Dedifferentiated amniotic fluid mesenchymal stem cell (primary cell): ENCODE results near the gene SYTL1.

Experiments
- DNase-seq: peaks from one replicate; pipeline ENCODE4 v3.0.0-alpha.2; 2016; ENCODE audit errors: extremely low spot score

SYTL1 gene, protein sequence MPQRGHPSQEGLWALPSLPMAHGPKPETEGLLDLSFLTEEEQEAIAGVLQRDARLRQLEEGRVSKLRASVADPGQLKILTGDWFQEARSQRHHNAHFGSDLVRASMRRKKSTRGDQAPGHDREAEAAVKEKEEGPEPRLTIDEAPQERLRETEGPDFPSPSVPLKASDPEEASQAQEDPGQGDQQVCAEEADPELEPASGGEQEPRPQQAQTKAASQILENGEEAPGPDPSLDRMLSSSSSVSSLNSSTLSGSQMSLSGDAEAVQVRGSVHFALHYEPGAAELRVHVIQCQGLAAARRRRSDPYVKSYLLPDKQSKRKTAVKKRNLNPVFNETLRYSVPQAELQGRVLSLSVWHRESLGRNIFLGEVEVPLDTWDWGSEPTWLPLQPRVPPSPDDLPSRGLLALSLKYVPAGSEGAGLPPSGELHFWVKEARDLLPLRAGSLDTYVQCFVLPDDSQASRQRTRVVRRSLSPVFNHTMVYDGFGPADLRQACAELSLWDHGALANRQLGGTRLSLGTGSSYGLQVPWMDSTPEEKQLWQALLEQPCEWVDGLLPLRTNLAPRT

DNA sequence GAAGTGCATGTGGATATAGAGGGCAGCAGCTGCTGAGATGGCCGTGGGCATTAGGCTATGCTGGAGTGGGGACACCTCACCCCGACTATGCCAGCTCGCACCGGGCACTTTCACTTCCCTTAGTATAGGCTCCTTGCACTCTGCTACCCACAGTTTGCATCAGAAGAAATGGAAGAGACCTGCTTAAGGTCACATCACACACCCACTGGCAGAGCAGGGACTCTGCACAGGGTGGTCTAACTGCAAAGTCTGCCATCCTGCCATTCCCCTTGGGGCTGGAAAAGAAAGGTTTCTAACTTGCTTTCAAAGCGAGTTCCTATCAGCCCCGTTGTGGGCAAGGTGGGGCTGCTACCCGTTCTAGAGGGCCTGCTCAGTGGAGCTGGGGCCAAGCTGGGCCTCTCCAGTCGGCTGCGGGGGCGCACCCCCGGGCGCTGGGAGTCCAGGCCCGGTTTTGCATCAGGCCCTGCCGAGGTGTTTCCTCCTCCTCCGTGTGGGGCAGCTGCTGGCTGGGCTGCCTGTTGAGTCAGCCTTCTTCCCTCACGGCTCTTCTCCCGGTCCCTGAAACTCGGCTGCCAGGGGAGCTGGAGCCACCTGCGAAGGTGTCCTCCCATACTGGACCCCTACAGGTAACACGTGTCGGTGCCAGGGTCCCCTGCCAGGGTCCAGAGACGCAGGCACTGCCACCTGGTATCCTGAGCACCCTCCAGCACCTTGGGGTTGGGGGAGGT is at the start of gene SYTL1:
Gene SYTL1, plus strand, starts transcription at position 498 of the 728 bp plus-strand sequence. CDS start 3,313 bp downstream, outside the sequence.
- DNase-seq: no peak

DNA sequence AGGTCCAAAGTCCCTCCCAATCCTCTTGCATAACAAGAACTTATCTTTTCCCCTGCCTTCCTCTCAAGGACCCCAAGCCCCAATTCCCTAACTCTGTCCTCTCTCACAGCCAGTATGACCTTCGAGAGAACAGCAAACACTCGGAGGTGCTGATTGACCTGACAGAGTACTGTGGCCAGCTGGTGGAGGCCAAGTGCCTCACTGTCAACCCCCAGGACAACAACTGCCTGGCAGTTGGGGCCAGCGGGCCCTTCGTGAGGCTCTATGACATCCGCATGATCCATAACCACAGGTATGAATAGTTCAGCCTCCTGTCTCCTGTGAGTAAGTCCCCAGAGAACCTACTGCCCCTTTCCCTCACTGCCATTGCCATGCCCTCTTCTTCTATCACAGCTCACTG is 49.7 kb upstream of the SYTL1 start:
- DNase-seq: no peak

DNA sequence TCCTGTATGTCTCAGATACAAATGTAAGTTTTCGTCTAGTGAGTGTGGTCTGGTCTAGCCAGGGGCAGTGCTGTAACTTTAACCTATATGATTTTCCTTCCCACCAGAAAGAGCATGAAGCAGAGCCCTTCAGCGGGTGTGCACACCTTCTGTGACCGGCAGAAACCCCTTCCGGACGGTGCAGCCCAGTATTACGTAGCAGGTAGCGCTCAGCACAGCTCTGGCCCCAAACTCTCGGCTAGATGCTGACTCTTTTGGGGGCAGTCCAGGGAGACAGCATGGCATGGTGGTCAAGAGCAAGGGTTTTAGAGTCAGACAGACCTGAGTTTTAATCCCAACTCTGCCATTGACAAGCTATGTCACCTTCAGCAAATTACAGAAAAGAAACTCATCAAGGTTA is 47.9 kb upstream of the SYTL1 start:
- DNase-seq: no peak

DNA sequence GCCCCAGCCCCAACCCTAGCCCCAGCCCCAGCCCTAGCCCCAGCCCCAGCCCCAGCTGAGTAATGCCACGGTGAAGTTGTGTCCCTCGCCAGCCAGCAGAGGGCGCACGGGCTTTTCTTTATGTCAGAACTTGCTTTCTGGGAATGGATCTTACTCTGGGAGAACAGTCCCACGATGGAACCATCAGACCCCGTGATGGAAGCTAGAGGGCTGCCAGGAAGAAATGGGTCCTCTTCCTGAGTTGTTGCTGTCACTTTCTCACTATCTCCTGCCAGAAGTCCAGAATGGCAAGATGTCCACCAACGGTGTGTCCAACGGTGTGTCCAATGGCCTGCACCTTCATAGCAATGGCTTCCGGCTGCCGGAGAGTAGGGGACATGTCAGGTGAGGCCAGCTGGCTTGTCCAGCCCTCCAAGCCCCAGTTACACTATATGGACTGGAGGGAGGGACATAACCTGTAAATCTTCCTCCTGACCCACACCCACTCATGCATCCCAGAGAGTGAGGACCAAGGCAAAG is 45.0 kb upstream of the SYTL1 start:
- DNase-seq: peak; percentile 78

DNA sequence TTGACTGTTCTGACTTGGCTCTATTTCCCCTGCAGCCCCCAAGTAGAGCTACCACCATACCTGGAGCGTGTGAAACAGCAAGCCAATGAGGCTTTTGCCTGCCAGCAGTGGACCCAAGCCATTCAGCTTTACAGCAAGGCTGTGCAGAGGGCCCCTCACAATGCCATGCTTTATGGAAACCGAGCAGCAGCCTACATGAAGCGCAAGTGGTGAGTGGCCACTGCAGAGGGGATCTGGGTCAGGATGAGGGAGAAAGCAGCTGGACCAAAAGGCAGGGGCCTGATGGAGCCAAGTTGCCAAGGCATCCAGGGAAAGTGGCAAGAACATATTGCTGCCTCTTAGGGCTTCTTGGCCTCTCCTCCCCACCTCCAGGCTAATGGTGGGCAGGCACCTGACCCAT is 43.9 kb upstream of the SYTL1 start:
- no peak for DNase-seq

DNA sequence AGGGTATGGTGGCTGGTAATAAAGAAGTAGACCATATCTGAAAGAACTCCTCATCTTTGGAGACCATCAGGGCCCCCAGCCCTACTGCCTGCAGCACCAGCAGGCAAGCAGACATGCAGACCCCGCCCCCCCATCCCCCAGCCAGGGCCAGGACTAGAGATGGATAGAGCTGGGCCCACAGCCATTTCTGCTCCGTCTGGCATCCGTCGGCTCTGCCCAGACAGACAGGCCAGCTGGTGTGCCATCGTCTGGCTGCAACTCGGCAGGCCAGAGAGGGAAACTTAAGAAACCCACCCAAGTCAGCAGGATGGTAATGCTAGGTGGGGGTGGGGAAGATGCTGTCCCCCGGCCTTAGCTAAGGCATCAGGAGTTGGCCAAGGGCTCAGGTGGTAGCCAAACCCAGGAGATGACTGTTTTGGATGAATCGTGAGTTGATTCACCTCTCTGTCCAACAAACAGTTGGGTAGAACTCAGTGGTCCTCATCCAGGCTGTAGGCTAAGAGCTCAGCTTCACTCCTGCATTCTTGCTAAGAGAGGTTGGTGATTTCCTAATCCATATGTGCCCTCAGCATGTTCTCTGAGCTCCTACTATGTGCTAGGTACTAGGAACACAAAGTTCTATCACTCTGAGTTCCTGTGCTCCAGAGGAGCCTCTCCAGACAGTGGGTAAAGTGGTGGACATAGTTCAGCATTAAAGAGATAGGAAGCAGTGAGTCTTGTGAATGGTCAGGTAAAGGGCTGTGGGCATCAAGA is 43.0 kb upstream of the SYTL1 start:
- DNase-seq: no peak

DNA sequence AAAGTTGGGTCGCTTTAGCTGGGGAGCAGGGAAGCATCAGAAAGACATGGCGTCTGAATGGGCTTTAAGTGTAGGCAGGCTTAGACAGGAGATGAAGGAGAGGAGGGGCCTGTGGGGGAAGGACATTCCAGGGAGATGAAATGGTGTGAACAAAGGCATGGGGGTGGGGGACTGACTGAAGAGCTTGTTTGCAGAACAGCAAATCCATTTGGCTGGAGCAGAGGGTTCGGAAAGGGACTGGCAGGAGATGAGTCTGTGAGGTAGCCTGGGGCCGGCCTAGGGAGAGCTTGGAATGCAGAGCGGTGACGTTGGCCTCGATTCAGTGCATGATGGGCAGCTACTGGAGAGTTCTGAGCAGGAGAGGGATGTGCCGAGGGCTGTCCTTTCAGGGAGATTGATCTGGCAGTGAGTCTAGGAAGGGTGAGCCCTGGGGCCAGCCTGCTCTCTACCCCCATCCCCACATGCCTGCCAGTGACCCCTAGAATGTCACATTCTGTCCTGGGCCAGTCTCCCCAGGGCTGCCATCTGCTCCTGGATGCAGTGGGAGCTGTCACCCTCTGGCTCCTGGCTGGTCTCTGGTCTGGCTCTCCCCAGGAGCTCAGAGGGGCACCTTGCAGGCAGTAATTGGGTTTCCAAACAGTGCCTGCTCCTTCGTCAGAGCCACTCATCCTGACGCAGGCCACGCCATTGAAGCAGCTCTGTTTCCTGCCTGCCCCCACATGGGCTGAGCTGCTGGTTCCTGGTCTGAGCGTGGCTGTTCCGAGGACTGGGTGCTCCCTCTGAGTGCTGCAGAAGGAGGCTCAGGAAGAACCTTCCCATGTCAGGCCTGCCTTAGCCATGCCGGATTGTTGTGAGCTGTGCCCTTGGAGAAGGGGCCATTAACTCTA is 42.2 kb upstream of the SYTL1 start:
- peak; percentile 98 for DNase-seq

DNA sequence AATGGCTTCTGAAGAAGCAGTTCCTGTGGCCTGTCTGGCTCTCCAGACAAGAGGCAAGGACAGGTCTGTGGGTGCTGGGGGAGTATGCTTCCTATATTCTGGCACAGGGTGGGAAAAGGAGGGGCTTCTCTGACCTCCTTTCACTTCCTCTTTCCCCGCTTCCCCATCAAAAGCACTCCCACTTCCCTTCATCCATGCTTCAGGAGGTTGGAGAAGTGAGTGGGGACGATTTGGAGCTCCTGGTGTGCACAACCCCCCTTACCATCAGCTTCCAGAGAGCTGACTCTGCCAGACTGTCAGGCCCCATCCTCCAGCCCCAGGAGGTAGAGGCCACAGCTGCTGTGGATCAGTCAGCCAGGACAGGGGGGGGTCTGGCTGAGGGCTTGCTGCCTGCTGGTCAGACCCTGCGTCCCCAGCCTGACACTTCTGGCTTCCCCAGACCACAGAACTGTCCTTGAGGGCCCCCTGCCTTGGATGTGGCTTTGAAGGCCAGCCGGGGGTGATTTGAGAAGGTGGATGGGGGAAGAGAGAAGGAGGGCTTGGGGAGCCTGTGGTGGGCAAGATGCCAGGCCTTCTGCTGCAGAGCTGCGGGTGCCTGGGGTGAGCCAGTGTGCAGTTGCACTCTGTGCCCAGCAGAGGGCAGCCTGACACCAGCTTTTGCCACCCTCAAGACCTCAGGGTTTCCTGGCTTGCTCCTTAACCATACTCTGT is 41.3 kb upstream of the SYTL1 start:
- DNase-seq: peak; percentile 74

DNA sequence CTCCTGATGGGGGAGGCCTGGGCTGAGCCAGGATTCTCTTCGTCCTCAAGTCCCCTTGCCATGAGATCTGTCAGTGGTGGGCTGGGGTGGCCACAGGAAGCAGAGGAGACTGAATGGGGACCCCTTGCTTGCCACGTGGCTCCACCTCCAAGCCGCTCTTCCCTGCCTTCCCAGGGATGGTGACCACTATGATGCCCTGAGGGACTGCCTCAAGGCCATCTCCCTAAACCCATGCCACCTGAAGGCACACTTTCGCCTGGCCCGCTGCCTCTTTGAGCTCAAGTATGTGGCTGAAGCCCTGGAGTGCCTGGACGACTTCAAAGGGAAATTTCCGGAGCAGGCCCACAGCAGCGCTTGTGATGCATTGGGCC is 40.8 kb upstream of the SYTL1 start:
- no peak for DNase-seq

DNA sequence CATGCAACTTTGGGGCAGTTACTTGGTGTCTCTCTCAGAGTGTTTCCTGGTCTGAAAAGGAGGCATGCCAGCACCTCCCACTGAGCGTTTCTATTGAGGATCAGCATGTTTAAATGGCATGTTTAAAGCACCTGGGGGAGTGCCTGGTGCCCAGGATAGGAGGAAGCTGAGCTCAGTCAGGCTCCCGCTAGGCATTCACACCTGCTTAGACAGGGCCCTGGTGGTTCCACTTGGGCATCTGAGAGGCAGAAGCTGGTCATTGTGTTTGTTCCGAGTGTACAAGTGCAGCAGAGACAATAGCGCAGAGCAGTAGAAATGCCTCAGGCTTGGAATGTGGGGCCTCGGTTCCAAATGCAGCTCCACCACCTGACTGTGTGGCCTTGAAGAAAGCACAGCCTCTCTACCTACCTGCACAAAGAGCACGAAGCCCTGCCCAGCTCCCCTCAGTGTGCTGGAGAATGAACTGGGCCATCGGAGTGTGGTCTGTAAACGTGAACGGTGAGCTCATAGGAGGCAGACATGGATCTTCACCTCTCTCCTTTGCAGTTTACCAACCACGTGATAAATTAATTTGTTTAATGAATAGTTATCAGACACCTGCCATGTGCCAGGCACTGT is 40.1 kb upstream of the SYTL1 start:
- DNase-seq: no peak

DNA sequence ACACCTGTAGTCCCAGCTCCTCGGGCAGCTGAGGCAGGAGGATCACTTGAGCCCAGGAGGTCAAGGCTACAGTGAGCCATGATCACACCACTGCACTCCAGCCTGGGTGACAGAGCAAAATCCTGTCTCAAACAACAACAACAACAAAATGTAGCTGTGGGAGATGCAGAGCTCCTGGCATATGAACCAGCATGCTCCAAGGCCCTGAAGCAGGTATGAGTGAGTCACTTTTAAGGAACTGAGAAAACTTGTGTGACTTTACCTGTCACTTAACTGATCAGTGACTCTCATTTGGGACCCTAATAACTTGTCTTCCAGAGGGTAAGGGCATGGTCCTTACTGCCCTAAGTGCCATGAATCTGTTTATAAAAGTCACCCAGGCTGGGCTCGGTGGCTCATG is 39.2 kb upstream of the SYTL1 start:
- DNase-seq: no peak

DNA sequence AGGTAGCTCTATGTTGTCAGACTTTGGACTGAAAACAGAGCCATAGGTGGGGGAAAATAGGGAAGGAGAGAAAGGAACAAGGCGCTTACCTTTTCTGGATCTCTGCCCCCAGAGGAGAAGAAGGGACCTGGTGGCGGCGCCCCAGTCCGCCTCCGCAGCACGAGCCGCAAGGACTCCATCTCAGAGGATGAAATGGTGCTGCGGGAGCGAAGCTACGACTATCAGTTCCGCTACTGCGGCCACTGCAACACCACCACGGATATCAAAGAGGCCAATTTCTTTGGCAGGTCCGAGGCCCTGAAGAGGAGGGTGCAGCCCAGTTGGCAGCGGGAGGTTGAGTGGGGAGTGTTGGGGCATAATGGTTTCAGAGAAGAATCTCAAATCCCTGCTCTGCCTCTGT is 38.3 kb upstream of the SYTL1 start:
- DNase-seq: no peak

DNA sequence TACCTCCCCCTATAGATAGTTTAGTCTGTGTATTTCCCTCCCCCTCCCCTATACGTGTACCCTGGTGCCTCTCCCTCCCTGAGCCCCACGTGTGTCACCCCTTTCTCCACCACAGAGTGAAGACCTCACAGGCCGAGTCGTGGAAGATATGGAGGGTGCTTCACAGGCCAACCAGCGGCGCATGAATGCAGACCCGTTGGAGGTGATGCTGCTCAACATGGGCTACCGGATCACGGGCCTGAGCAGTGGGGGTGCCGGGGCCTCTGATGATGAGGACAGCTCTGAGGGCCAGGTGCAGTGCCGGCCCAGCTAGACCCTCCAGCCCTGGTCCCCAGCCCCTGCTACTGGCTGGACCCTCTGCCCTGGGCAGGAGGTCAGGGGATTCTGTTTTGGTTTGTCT is 35.8 kb upstream of the SYTL1 start:
- DNase-seq: no peak

DNA sequence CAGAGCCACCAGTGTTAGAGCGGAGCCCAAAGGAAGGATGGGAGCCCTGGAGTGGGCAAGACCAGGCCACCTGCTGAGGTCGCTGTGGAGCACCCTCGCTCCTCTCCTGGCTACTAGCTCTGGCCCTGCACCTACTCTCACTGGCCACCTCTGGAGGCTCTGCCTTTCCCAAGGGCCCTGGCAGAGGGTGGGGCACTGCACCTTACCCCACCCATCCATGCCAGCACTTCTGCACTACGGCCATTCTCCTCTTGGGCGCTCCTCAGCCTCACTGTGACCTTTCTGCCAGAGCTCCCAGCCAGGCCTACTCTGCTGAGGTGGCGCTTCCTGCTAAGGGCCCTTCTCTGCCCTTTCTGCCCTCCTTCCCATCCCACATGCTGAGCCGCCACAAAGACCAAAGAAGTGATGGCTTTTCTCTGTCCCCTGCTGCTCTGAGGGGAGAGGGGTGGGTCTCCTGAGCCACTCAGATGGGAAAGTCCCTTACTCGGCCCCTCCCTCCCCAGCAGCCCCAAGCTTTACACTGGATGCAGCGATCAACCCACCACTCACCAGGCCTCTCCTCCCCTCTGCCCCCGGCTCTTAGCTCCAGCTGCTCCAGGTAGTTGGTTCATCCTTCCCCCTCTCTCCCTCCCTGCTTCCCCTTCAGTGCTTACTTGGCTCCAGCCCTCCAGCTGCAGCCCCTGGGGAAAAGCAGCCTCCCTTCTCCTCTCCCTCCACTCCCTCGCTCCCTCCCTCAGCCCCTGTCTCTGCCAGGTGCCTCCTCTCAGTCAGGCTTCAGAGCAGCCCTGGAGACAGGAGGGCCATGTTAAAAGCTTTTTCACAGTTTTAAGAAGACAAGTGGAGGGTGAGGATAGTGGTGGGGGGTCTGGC is 34.7 kb upstream of the SYTL1 start:
- no peak for DNase-seq

DNA sequence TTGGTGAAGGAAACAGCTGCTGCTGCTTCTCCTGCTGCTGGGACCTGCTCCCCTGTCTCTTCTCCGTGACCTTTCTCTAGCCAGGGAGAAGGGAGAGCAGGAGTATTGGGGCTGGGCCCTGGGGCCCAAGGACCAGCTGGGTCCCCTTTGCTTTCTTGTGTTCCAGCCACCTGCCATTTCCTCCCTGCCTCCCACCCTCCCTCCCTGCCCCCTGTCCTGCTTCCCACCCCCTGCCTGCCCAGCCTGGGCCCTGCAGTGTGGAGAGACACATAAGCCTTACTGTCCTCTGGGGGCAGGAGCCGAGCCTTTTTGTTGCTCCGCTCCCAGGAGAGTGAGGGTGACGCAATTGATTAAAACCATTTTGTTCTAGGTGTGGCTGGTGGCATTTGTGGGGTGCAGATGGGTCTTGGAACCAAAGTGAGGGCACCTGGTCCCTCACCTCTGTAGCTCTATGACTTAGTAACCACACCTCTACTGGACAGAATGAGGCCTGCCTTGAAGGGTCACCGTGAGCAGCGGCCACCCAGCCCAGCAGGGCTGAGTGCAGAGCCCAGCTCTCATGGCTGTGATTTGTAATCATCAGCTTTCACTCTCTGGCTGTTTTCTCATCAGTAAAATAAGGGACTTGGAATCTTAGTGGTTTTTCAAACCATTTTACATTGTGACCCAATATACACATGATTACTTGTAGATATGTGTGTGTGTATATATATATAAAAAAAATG is 33.8 kb upstream of the SYTL1 start:
- DNase-seq: no peak

DNA sequence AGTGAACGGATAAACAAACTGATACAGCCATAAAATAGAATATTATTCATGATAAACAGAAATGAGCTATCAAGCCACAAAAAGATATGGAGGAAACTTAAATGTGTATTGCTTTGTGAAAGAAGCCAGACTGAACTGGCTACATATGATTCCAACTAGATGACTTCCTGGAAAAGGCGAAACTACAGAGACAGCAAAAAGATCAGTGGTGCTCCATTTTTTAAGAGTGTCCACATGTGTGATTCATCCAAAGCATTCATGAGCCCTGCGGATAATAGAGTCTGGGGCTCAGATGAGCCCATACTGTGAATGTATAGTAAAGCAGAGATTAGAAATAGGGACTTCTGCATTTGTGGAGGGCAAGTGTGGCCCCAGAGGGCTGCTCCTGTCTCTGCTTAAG is 27.7 kb upstream of the SYTL1 start:
- DNase-seq: no peak

DNA sequence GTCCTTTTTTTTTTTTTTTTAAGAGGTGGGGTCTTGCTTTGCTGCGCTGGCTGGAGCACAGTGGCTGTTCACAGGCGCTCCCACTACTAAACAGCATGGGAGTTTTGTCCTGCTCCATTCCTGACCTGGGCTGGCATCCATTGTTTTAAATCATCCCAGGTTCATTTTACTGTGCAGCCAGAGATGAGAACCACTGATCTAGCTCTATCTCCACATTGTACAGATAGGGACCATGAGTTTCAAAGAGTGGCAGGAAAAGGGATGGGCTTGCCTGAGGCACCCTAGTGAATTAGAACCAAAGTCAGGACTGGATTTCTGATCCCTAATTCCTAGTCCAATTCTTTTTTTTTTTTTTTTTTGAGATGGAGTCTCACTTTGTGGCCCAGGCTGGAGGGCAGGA is 27.1 kb upstream of the SYTL1 start:
- no peak for DNase-seq

DNA sequence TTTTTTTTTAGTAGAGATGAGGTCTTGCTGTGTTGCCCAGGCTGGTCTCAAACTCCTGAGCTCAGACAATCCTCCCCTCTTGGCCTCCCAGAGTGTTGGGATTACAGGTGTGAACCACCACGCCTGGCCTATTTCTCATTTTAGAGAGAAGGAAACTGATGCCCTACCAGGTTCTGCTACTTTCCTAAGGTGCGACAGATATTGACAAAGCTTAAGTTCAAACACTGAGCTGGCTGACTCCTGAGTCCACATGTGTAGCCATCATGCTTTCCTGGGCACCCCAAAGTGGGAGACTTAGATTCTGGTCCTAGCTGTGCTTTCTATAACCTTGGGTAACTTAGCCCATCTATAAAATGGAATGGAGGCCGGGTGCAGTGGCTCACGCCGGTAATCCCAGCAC is 25.0 kb upstream of the SYTL1 start:
- DNase-seq: no peak
